ENCODE results near the gene TMCC1.

DNA sequence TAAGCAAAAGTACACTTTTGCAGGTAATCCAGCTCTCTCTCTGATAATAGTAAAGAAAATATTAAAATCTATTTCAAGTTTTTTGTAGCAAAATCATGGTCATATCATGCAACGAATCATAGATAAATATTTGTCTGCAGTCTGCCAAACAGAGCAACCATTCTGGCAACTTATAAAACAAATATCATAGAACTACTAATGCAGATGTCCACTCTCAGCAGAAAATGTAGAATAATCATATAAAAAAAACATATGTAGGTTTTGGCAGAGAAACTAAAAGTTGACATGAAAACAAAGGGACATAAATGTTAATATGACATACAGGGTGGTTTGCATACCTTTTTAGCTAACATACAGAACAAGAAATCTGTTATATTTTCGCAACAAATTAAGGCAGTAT, 12.2 kb downstream of the TMCC1 start:
- TF ChIP-seq EZH2 (IDR thresholded peaks at IDR 0.05) = no peak
- TF ChIP-seq POLR2AphosphoS5 (IDR thresholded peaks at IDR 0.05; ENCODE audit: borderline replicate concordance, low read depth, low read length) = no peak
